Fibroblast of skin of right biceps (primary cell): ENCODE results near the gene SETMAR.
"Not testable (repeated sequence)": the region's sequence is repeated elsewhere in the genome, so short reads cannot be mapped to it uniquely, and the experiment has no call there.

Experiments used
- DNase-seq: peaks from one replicate; pipeline ENCODE4 v3.0.0-alpha.2; 2013

The SETMAR gene

DNA sequence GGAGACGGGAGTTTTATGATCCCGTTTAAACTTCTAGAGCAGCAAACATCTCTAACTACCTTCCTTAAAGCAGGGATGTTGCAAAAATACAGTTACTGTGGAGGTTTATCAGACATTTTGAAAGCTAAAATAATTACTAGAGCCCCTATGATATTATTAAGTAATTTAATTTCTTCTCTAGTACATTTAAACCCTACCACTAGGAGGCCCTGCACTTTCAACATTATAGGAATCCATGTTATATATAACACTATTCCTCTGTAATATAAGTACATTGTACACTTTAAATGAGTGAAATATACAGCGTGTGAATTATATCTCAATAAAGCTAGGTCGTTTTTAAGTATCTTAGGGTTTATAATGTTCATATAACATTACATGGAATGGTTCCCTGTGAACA, 11.5 kb downstream of the SETMAR start:
- no peak for DNase-seq

DNA sequence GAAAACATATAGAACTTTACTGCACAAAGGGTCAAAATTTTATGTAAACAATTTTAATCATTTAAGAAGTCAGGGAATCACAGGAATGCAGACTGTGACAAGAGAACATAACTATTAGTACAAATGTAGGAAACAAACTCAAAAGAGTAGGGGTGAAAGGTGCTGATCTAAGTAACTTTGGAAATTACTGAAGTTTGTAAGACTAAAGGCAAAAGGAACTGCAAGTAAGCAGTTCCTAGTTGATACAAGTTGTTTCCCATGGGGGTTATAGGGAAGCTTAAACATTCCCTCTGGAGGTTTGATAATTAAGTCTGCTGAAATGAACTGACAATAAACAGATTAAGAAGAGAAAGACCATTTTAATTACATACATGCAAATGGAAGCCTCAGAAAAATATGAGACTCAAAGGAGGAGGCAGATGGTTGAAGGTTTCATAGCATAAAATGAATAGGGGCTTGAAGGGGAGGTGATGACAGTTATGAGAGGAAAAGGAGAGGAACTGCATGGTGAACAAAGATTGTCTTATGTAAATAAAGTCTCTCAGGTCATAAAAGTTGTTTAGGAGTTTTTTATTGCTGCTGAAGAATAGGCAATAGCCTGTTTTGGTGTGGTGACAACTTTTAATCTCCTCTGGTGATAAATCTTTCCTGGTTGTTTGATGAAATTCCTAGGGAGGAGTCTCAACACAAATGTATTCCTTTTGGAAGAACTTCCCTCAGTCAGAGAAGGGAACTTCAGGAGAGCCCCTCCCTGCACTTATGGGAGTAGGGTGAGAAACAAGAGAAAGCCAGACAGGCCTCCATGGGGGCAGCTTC, 17.1 kb downstream of the SETMAR start:
- peak; percentile 6 for DNase-seq

DNA sequence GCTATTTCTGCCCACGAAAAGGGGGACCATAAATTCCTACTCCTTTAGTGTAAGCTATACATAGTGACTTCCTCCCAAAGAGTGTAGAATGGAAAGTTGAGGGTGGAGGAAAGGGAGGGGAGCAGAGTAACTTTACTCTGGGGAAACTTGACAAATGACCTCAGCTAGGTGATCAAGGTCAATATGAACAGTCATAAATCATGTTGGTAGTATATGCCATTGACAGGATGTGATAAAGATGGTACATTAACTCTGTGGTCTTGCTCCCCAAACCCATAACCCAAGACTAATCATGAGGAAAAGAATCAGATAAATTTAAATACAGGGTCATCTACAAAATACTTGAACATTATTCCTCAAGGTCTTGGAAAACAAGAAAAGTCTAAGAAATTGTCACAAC, 18.6 kb downstream of the SETMAR start:
- no peak for DNase-seq

DNA sequence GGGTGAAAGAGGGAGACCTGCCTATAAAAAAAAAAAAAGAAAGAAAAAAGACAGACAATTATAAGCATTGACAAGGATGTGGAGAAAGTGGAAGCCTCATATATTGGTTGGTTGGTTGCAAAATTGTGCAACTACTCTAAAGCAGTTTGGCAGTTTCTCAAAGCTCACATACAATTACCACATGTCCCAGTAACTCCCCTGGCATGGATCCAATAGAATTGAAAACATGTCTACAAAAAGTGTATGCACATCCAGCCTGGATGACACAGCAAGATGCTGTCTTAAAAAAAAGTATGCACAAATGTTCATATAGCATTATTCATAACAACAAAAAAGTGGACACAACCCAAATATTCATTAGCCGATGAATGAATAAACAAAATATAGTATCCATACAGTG, 19.5 kb downstream of the SETMAR start:
- DNase-seq, result peak; percentile 83

DNA sequence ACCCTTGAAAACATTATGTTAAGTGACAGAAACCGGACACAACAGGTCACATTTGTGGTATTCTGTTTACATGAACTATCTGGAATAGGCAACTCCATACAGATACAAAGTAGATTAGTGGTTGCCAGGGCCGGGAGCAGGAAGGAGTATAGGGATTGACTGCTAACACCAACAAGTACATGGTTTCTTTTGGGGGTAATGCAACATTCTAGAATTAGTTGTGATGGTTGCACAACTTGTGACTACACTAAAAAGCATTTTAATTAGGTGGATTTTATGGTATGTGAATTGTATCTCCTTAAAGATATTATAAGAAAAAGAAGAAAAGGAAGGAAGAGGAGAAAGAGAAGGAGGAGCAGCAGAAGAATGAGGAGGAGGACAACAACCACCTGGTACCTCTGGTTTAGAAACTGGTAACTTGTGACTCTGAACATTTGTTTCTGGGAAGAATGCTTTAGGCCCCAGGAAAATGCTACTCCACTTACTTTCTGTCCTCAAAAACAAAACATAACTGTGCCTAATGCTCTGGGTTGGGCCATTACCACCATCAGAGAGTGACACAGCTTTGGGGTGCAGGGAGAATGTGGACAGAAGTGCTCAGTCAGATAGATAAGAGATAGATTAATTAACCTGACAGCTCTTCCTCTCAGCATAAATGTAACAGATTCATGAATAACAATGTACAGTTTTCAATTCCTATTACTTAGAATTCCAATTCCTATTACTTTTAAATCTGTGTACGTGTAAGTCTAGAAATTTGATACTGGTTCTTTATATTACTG, 20.3 kb downstream of the SETMAR start:
- DNase-seq, result peak; percentile 48

DNA sequence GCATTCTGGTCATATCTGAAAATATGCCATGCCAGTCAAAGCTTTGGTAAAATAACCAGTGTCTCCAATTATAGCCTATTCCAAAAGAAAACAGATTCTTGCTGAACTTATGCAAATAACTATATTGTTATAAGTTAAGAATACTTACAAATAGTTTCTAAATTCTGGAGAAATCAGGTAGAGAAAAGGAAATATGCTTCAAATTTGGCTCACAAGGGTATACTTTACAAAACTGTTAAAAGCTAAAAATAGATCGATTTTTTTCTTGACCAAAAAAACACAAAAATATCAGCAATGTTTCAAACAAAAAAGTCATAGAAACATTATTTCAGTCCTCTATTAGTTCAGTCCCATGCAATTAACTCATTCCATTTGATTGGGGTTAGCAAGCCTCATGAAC, 23.7 kb downstream of the SETMAR start:
- DNase-seq, result no peak

DNA sequence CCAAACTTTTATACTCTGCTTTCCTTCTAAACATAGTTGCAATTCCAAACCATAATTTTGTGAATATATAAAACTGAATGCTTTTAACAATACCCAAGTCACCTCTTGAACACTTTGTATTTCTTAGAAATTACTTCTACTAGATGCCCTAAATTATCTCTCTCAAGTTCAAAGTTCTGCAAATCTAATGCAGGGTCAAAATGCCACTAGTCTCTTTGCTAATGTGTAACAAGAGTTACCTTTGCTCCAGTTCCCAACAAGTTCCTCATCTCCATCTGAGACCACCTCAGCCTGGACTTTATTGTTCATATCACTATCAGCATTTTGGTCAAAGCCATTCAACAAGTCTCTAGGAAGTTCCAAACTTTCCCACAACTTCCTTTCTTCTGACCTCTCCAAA, 26.6 kb downstream of the SETMAR start:
- DNase-seq, result not testable (repeated sequence)

DNA sequence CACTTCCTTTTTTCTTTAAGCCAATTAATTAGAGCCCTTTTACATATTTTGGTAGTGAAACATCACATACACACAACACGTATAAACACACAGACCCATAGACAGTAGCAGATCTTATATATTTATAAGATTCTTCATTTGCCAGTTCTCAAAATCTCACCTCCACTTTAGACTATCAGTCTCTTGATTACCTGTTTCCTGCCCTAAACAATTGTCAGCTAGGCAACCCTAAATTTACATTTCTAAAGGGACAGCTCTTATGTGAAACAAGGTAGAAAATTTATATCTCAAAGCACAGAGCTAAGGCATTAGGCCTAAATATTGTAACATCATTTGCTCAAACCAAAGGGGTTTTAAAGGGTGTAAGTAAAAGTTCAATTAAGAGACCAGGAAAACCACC, 28.9 kb downstream of the SETMAR start:
- no peak for DNase-seq

DNA sequence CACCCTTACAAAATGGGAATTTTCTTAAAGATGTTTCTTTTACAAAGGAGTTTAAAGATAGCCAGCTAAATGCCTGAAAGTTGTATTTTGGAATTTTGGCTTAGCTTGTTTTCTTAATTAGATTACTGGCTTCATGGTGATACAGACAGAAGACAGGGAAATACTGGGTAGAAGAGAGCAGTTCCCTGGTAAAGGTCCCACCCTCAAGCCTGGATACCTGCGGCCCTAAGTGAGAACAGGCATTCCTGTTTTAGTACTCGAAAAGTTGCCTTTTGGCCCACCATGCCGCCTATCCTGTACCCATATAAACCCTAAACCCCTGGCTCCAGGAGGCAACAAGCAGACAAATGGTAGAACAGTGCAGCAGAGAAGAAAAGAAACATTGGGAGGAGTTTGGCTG, 29.4 kb downstream of the SETMAR start:
- DNase-seq, result no peak

DNA sequence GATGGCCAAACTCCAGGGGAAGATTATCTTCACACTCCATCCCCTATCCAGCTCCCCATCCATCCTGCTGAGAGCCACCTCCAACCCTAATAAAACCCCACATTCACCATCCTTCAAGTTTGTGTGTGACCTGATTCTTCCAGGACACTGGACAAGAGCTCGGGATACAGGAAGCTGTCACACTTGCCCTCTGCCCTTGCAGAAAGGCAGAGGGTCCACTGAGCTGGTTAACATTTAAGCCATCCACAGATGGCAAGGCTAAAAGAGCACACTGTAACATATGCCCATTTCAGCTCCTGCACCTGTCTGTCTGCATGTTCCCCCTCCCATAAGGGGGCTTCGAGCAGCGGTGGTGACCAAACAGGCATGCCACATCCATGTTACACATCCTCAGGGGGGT, 29.8 kb downstream of the SETMAR start:
- no peak for DNase-seq

DNA sequence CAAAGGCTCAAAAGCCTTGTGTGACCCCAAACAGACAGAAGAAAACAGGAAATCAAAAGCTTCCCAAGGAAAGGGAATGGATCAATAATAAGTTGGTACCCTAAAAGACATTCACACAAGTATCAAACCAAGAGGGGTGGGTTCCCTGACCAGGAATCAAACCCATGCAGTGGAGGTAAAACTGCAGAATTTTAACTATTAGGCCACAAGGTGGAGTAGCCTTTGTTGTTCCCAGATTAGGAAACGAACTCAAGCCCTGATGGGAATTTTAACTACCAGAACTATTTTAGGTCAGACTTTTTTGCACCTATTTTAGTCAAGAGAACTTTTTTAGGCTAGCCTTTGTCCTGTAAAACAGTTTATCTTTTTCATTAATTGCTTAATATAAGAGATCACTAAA, 31.4 kb downstream of the SETMAR start:
- DNase-seq, result no peak

DNA sequence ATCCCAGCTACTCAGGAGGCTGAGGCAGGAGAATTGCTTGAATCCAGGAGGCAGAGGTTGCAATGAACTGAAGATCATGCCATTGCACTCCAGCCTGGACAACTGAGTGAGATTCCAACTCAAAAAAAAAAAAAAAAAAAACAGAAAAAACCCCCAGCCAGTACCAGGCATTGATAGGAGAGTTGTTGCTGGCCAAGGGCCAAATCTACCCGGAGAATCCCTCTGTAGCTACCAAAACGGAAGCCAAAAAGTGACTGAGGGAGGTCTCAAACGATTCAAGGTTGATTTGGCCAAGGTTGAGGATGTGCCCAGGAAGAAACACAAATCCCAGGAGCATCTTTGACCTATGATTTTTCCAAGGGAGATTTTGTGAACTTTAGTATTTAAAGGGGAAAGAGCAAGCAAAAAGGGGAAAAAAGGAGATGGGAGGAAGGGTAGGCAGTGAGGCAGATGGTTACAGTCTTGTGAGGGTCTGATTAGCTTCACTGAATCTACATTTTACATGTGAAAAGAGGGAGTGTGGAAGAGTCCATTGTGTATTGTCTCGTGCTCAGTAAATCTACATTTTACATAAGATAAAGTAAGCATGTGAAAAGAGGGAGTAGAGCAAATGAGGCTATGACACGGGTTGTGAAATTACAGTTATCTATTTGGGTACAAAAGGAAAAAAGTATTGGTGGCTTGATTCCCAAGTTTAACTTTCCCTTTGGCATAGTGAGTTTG, 32.8 kb downstream of the SETMAR start:
- no peak for DNase-seq

DNA sequence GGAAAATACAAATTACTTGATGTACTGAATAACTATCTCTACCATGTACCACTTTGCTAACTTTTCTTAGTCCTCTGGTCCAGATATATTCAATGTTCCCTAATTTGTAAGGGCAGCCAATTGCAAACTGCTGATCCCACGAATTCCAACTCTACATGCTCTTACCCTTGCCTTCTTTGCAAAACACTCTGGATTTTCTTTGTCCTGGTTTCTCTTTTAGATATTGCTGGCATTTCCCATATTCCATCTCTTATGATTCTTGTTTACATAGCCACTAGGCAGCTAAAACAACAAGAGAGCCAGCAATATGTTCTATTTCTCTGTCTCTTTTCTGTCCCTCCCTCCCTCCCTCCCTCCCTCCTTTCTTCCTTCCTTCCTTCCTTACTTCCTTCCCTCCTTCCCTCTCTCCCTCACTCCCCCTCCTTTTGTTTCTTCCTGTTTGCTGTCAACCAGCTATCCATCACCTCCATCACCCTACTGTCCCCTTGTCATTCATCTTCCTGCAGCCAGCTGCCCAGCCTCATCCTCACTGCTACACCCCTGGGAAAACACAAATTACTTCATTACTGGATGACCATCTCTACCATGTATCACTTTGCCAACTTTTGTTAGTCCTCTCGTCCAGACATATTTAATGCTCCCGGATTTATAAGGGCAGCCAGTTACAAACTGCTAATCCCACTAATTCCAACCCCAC, 33.8 kb downstream of the SETMAR start:
- DNase-seq, result no peak

DNA sequence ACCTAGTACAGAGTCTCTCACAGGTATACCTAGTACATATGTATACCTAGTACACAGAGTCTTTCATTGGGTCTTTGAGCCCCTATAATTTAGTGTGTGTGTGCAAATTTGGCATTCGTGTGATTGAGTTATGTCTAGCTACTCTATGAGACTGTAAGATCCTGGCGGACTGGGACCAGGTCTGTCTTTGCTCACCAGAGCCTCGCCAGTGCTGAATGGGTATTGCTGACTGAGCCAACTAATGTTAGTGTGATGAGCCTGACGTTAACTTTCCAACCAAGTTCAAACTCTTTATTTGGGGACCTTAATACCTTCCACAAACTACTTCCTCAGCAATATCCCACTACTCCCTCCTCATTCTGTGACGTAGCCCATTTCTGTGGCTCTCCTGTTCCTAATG, 35.6 kb downstream of the SETMAR start:
- no peak for DNase-seq

DNA sequence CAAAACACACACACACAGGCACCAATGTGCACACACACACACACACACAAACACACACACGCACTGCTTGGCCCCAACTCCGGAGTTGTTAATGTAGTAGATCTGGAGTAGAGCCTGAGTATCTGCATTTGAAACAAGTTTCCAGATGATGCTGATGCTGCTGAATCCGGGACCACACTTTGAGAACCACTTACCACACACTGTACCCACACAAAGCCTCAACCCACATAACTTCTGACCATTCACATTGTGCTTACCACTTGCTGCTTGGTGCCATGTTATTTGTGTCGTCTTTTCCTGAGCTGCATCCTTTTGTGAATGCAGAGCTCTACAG, 36.9 kb downstream of the SETMAR start:
- DNase-seq, result no peak

DNA sequence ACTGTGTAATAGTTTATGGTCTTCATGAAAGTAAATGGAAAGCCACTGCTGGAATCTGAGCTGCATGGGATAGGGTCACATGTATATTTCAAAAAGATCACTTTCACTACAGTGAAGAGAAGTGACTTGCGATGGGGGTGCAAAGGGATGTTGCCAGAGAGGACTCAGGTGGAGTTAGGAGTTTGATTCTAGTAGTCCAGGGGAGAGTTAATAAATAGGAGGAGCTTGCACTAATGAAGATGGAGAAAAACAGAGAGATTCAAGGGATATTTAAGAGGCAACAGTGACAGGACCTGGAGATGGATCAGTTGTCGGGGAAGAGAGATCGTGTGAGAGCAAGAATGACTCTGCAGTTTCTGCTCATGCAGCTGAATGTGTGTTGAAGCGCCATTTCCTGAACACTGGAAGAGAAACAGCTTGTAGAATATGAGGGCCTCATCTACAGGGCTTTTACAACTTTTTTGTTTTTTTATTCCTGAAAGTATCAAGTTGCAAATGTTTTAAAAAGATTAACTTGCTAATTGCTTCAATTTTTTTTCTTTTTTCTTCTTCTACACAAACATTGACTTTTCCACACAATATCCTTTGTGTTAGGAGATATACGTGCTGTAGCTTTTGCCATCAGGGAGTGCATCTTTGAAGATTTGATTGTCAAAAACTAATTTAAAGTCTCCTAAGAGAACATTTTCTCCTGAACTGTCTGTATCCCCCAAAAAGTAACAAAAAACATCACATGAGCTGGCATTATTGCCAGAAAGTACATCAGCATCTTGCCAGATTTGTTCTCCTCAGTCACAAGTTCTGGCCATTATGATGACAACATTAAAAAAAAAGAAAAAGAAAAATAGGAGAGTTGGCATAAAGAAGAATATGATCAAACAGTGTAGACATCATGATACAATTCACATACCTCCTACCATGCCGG, 37.5 kb downstream of the SETMAR start:
- no peak for DNase-seq

DNA sequence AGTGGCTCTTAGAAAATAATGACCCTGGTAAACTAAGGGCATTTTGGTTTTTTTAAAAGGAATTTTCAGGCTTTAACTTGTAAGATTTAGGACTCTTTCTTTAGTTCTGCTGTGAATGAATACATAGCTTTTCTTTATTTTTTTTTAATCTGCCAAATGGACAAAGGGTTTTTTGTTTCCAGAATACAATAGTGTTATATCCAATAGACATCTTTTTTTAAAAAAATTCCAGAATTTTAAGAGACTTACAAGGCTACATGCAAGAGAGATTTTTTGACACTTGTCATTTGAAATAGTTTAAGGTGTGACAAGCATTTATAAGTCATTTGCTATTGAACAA, 38.1 kb downstream of the SETMAR start:
- no peak for DNase-seq

DNA sequence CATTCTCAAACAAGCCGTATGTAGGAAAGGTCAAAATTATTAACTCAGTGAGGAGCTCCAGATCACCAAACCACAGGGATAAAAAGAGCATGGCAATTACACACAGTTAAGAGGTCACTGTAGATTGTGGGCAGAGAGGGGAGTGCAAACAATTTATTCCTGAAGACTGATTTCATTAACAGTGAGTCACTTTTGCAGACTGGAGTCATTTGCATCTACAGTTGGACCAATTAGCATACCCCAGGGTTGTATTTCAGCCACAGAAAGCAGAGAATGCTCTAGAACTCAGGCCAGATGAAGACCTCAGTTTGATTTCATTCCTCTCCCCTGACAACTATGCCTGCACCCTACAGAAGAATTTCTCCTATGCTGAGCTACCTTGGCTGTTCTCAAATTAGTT, 40.1 kb downstream of the SETMAR start:
- peak; percentile 74 for DNase-seq

DNA sequence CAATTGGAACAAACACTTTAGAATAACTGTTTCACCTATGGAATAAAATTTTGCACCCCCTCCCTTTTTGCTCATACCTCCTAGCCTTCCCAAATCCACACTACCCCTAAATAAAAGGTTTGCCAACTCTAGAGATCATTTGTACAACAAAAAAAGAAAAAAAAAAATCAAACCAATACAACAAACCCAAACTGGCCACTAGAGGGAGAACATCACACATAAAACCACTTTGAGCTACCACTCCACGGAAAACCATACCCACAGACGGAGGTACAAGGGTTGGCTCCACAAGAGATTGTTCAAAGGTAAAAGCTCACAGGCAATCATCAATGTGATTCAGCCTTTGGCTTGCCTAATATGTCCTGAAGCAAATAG, 47.6 kb downstream of the SETMAR start:
- DNase-seq, result peak; percentile 56

DNA sequence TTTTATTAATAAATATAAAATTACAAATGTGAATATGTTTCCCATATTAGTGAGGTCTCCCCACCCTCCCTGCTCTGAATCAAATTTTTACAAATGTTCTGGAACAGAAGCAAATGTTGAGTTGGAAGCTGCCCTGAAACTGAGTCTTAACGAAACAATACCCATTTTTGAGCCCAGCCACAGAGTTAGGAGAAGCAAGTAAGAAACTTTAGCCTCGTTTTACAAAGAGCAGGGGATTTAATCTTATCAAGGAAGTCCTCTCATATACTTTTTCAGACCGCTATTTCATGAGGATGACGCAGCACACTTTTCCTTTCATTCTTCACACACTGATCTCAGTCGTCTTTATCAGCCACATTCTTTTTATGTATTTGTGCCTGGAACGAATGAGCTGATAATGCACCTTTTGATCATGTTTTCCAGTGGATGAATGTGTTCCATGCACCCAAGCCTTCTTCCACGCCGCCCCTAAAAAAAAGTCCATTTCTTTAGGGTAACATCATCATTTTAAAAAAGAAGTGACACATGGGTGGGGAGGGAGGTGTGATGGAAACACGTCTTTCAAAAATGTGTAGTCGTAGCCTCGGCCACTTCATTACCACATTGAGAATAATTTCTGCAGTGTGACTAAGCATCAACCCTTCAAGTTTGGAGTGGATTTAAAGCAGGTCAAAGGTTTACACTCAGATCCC, 48.1 kb downstream of the SETMAR start:
- peak; percentile 51 for DNase-seq

DNA sequence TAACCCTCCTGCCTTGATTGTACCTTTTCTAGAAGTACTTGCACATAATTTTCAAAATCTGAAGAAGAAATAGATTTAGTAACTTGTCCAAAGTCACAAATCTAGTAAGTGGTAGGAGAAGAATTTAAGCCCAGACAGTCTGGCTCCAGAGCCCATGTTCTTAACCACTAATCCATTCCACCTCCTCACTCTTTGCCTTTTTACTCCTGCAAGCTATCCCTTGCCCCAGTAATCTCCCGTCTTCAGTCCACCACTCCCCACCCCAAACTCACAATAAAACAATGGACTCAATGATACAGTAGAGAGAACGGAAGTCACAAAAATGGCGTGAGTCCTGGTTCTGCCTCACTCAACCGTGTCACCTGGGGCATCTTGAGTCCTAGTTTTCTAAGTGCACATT, 48.7 kb downstream of the SETMAR start:
- no peak for DNase-seq
